ENCODE measurements around the gene RAB3C.

Gene RAB3C

GRCh38 chr5:58699762-58700118, 116.9 kb downstream of the RAB3C start:
- Histone ChIP-seq H3K36me3 (ENCODE audit: insufficient read depth, low read length) (no peaks in the 10 kb centered on the region), H3K4me2 (ENCODE audit: low read depth, low read length, poor library complexity, severe bottlenecking) (no peak overlapping the region), H3K4me3 (ENCODE audit: low read length, poor library complexity, severe bottlenecking) (no peak overlapping the region), H3K4me1 (ENCODE audit: insufficient read depth, low read length, poor library complexity, severe bottlenecking) (no peaks in the 10 kb centered on the region), H3F3A (ENCODE audit: low read depth) (no peaks in the 10 kb centered on the region), H2AFZ (ENCODE audit: low read length) (no peak overlapping the region), H3K9me2 (replicated peaks; ENCODE audit: low read depth, low read length) (no peaks in the 10 kb centered on the region), H4K20me1 (ENCODE audit: insufficient read depth, low read length, poor library complexity, severe bottlenecking) (no peaks in the 10 kb centered on the region), H3K27me3 (ENCODE audit: insufficient read depth, low read length, poor library complexity, severe bottlenecking) (no peaks in the 10 kb centered on the region), H3K9me3 (ENCODE audit: insufficient read depth, low read depth, low read length) (no peaks in the 10 kb centered on the region), H3K79me2 (ENCODE audit: insufficient read depth, low read length) (no peaks in the 10 kb centered on the region), H3K9ac (ENCODE audit: low read depth, low read length, poor library complexity, severe bottlenecking) (no peak overlapping the region)
- no peak for TF ChIP-seq CTCF (conservative IDR thresholded peaks at IDR 0.05; ENCODE audit: low read length)
- no peak for TF ChIP-seq EZH2phosphoT487 (IDR thresholded peaks at IDR 0.05; ENCODE audit: borderline replicate concordance)

DNA sequence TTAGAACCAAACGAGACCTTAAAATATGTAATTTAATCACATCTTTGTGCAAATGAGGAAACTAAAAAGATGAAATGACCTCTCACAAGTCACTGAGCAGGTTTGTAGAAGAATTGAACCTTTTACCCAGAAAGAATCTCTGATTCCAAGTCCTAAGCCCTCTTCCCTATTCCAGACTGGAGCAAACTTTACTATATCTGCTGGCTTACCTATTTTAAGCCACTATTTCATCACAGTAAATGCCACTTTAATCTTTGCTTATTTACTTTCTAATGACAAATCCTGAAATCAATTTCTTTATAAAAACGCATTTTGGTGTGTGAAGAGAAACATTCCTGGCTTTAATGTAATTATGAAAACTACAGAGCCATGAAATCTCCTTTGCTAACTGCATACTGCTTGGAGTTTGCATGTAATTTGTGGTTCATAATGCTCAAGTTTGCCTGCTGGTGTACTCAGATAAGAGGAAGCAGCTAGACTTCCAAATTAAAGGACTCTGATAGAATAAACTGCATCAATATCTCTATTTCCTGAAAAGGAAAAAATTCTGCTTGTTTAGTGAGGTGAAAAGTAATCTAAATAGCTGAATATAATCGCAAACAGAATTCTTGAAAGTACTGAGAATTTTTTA, 121.2 kb downstream of the RAB3C start:
- no peaks in the 10 kb centered on the region for H3K4me1 ChIP-seq (ENCODE audit: insufficient read depth, low read length, poor library complexity, severe bottlenecking)

DNA sequence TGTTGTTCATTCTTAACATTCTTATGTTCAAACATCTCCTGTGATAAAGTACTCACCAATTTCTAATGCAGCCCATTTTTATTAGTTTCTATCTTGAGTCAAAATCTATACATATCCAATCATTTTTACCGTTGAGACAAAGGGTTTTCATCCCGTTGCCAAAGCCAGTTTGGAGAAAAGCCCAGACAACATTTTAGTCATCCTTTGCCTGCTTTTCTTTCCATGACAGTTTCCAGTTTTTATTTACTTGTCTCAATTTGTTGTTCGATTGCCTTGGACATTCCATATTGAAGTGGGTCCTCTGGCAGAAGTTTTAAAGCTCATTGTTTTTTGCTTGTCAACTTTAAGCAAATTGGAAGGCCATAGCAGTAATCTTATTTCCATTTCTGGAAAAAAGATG, 123.9 kb downstream of the RAB3C start:
- Histone ChIP-seq H3K27me3 (ENCODE audit: insufficient read depth, low read length, poor library complexity, severe bottlenecking) (no peaks in the 10 kb centered on the region), H3K36me3 (ENCODE audit: insufficient read depth, low read length) (no peaks in the 10 kb centered on the region), H3K9me3 (ENCODE audit: insufficient read depth, low read depth, low read length) (no peaks in the 10 kb centered on the region)

More for the DNA sequence above, 121.2 kb downstream of the RAB3C start:
- H3F3A ChIP-seq (ENCODE audit: low read depth), result no peaks in the 10 kb centered on the region
- no peaks in the 10 kb centered on the region for H3K27me3 ChIP-seq (ENCODE audit: insufficient read depth, low read length, poor library complexity, severe bottlenecking)
- no peak for TF ChIP-seq EZH2phosphoT487 (IDR thresholded peaks at IDR 0.05; ENCODE audit: borderline replicate concordance)
- no peak for TF ChIP-seq CTCF (conservative IDR thresholded peaks at IDR 0.05; ENCODE audit: low read length)
- H3K4me3 ChIP-seq (ENCODE audit: low read length, poor library complexity, severe bottlenecking), result no peak overlapping the region
- H3K36me3 ChIP-seq (ENCODE audit: insufficient read depth, low read length), result no peaks in the 10 kb centered on the region
- no peaks in the 10 kb centered on the region for H3K79me2 ChIP-seq (ENCODE audit: insufficient read depth, low read length)
- no peaks in the 10 kb centered on the region for H4K20me1 ChIP-seq (ENCODE audit: insufficient read depth, low read length, poor library complexity, severe bottlenecking)
- H3K9ac ChIP-seq (ENCODE audit: low read depth, low read length, poor library complexity, severe bottlenecking), result no peak overlapping the region
- H3K4me2 ChIP-seq (ENCODE audit: low read depth, low read length, poor library complexity, severe bottlenecking), result no peak overlapping the region
- no peak overlapping the region for H2AFZ ChIP-seq (ENCODE audit: low read length)
- H3K9me2 ChIP-seq (replicated peaks; ENCODE audit: low read depth, low read length), result no peaks in the 10 kb centered on the region
- no peaks in the 10 kb centered on the region for H3K9me3 ChIP-seq (ENCODE audit: insufficient read depth, low read depth, low read length)

More for the DNA sequence above, 123.9 kb downstream of the RAB3C start:
- Histone ChIP-seq H3F3A (ENCODE audit: low read depth) (no peaks in the 10 kb centered on the region), H2AFZ (ENCODE audit: low read length) (no peak overlapping the region), H3K9me2 (replicated peaks; ENCODE audit: low read depth, low read length) (no peaks in the 10 kb centered on the region), H3K79me2 (ENCODE audit: insufficient read depth, low read length) (no peaks in the 10 kb centered on the region), H3K4me3 (ENCODE audit: low read length, poor library complexity, severe bottlenecking) (no peak overlapping the region), H3K4me2 (ENCODE audit: low read depth, low read length, poor library complexity, severe bottlenecking) (no peak overlapping the region), H4K20me1 (ENCODE audit: insufficient read depth, low read length, poor library complexity, severe bottlenecking) (no peaks in the 10 kb centered on the region), H3K4me1 (ENCODE audit: insufficient read depth, low read length, poor library complexity, severe bottlenecking) (no peaks in the 10 kb centered on the region), H3K9ac (ENCODE audit: low read depth, low read length, poor library complexity, severe bottlenecking) (no peak overlapping the region)
- TF ChIP-seq EZH2phosphoT487 (IDR thresholded peaks at IDR 0.05; ENCODE audit: borderline replicate concordance), result no peak
- TF ChIP-seq CTCF (conservative IDR thresholded peaks at IDR 0.05; ENCODE audit: low read length), result no peak
